GM18505 (cell line): Measurements from ENCODE around the gene EXOC4.

Source experiments
- ATAC-seq: cut with Tn5 transposase; IDR thresholded peaks from one replicate; pipeline ENCODE4 v1.9.1; 2021; ENCODE audit not compliant: unreplicated experiment
- POLR2A ChIP-seq: IDR thresholded peaks from 4 replicates; pipeline ENCODE4 v1.6.1; 2011; ENCODE audit warnings: borderline replicate concordance; ENCODE audit not compliant: insufficient read depth, insufficient read length; ENCODE audit errors: extremely low read depth

EXOC4 gene

DNA sequence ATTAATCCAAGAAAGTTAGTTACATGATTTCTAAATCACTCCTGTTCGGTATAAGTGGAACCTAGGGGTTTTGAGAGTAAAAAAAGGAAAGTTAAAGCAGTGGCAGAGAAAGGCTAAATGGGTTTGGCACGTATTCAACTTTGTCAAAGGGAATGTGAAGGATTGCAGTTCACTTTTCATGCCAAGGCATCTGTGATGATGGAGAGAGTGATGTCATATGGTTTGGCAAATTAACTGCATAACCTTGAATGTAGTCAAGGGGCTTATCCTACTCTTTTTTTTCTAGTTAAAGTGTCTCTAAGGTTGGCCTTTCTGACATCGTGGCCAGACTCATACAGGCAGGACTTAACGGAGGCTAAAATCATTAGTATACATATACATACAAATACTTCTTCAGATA is 277.8 kb downstream of the EXOC4 start:
- no peak for ATAC-seq
- no peak for TF ChIP-seq POLR2A

DNA sequence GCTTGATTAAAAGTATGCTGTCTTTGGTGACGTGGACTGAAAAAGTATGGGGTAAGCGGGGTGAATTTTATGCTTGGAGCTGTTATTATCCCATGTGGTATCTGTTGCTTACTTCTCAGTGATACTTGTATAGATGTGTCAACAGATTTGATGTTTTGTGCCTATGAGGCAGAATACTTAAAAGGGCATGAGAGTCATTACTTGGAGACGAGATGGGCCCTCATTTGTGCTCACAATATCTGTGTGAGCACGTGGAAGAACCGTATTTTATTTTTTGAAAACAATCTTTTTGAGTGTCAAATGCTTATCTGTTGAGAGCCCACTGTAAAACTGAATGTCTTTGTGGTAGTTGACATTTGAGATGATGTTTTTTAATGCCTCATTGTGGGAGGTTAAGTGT is 281.9 kb downstream of the EXOC4 start:
- no peak for ATAC-seq
- TF ChIP-seq POLR2A: no peak

DNA sequence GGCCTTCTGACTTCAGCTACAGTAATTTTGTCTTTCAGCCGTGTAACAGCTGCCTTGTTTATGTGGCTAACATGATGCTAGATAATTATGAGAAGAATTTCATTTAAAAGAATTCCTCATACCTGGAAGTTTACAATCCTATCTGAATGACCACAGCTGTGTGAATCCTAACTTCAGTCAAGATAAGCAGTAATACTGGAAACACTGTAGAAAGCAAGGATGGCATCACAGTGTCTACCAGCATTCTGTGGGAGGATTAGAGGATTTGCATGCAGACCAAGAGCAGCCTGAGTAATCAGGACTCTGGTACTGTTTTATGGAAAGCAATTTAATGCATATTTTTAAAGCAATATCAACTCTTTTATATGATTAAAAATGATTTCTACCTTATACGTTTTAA is 282.4 kb downstream of the EXOC4 start:
- no peak for ATAC-seq
- TF ChIP-seq POLR2A: no peak

DNA sequence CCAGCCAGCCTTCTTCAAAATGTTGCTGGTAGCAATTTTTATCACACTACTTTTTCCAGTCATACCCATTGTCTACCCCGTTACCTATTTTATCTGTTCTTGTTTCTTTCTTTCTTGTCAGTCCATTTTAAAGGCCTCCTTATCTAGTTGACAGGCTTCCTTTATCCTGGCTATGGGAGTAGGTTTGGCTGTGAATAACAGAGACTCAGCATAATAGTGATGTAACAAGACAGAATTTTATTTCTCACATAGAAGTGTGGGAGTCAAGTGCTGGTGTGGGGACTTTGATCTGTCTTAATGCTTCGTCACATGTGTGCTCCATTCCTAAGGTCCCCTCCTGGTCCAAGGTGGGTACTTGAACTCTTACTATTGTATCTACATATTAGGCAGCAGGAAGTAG is 283.6 kb downstream of the EXOC4 start:
- no peak for TF ChIP-seq POLR2A

DNA sequence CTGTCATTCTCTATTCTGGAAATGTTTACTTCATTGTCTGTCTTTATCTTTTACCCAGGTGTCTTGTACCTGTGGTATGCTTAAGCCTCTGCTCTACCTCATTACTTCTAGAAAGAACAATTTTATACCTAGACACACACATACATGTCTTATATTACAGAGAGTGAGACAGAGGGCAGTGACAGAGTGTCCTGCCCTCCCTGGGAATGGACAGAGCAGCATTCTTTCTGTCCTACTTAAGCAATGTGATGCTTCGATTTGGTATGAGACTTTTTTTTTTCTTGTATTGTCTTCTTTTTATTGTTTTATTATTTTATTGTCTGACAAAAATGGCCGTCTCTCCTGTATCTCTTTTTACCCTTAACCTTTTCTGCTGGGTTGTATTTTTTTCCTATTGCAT is 286.1 kb downstream of the EXOC4 start:
- ATAC-seq: no peak

More for the DNA sequence above, 283.6 kb downstream of the EXOC4 start:
- ATAC-seq: no peak

DNA sequence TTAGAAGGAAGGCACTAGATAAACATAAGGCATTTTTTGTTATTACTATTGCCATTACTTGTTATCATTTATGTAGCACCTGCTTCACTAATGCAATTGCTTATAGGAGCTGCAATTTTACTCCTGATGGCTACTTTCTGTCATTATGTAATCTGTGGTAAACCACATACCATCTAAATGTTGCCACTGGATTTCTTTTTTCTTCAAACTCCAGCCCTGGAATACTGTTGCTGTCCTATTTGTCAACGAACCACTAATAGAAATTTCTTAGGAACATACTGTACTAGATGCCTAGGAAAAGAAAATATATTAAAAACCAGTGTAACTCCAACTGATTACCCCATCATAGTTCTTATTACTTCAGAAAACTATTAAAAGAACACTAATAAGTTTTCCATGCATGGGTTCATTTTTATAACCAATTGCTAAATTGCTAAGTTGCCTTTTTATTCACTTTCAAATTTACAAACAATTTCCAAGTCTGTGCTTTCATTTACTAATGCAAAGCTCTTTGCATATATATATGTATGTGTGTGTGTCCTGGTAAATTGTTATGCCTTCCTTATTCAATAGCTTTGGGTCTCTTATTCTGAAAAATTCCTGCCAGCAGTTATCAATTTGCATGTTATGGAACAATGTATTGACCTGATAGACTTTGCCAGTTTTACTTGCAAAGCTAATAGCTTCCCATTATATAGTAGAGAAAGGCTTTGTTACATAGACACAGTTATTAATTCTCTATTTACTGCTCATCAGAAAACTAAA is 287.4 kb downstream of the EXOC4 start:
- no peak for ATAC-seq
- TF ChIP-seq POLR2A: no peak

More for the DNA sequence above, 286.1 kb downstream of the EXOC4 start:
- no peak for TF ChIP-seq POLR2A

DNA sequence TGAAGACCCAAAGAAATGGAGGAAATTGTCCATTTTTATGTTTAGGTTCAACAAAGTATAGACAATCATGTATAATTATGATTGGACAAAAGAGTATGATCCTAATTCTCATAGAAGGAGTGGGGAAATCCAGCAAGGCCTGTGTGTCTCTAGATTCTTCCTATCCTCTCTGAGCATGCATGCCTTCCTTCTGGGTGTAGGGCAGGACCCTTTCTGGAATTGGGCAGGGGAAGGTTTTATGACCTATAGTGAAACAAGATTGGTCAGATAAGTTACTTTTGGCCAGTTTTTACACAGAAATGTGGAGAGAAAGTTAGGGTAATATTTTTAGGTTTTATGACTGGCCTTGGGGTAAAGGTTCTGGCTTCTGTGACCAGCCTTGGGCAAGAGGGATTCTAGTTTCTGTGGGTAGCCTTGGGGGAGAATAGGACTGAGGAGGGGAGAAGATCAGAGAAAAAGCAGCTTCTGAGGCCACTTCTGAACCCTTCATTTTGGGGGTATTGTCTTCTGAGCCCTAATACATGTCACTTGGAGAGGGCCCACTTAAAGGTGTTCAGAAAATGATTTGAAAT is 289.4 kb downstream of the EXOC4 start:
- ATAC-seq: no peak
- no peak for TF ChIP-seq POLR2A

DNA sequence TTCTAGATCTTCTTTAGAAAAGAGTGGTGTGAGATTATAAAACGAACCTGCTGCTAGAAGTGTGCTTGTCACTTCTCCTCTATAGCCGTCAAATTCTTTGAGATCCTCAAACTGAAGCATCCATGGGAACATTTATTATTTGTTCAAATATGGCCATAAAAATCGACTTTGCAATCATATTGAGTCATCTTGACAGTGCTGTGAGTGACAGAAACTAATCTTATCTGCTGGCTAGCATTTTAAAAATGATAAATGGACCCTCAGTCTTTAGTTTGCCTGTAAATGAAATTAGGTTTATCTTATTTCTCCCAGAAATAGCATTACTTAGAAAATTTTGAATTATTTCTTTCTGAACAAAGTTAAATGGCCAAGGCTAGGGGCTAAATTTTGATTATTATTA is 290.8 kb downstream of the EXOC4 start:
- no peak for ATAC-seq
- no peak for TF ChIP-seq POLR2A

DNA sequence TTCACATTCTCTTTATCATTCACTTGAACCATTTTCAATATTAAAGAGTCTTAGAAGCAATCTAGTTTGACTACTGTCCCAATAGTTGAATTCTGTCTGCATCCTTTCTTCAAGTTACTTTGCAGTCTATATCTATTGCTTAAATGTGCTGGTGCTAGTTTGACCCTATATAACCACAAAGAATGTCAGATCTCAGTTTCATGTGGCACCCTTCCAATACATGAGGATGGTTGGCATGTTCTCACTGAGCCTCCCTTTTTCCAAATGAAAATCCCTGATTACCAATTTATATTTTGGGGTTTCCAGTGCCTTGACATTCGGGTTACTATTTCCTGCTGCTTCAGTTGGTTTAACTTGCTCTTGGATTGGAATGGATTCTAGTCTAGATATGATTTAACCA is 292.7 kb downstream of the EXOC4 start:
- TF ChIP-seq POLR2A: no peak
- ATAC-seq: no peak

DNA sequence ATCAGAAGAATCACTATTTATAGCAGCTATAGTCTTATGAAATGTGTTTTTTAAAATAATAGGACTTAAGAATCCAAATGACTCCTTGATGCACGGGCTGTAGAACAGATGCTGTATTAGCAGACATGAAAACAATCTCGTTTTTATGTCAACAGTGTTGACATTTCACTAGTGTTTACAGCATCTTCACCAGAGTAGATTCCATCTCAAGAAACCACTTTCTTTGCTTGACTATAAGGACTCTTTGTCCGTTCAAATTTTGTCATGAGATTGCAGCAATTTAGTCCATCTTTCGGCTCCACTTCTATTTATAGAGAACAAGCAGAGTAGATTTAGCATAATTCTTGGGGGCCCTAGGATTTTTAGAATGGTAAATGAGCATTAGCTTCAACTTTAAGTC is 295.1 kb downstream of the EXOC4 start:
- ATAC-seq: no peak
- TF ChIP-seq POLR2A: no peak

DNA sequence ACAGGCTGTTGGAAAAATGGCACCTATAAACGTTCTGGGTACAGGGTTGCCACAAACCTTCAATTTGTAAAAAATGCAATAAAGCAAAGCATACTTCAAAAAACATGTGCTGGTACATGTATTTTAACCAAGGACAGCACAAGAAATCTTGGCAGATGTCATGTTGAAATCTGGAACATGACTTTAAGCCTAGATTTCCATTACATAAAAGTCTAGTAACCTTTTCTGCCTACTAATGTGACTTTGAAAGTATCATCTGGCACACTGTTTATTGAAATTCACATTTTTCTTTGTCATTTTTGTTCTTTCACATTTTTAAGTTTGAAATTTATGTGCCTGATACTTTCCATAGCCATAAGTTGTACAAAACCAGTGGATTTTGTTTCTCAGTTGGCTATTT is 296.8 kb downstream of the EXOC4 start:
- TF ChIP-seq POLR2A: no peak
- no peak for ATAC-seq

DNA sequence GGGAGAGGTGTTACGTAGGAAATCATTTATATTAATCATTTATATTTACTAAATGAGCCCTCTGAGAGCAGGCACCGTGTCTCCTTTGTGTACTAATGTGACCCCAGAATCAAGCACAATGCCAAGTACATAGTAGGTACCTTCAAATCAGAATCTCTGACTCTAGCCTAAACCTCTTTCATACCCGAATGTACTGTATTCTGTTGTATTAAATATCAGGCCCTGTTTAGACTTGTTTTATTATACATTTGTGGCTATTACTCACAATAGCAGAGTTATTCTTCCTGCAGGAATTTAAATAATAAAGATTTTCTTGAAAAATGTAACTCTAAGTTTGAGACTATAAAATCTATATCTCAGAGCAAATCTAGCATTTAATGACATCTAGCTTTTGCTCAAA is 297.3 kb downstream of the EXOC4 start:
- TF ChIP-seq POLR2A: no peak
- no peak for ATAC-seq

DNA sequence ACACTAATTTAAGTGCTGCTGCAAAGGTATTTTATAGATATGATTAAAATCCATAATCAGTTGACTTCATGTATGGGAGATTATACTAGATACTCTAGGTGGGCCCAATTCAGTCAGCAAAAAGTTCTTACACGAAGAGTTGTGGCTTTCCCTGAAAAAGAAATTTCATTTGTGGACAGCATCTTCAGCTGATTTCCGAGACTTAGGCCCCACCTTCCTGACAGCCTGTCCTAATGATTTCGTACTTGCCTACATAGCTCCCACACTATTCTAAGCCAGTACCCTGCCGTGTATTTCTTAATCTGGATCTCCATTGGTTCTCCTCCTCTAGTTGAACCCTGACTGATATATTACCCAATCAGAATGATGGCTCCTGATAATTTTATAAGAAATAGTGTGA is 297.9 kb downstream of the EXOC4 start:
- no peak for ATAC-seq
- TF ChIP-seq POLR2A: no peak

DNA sequence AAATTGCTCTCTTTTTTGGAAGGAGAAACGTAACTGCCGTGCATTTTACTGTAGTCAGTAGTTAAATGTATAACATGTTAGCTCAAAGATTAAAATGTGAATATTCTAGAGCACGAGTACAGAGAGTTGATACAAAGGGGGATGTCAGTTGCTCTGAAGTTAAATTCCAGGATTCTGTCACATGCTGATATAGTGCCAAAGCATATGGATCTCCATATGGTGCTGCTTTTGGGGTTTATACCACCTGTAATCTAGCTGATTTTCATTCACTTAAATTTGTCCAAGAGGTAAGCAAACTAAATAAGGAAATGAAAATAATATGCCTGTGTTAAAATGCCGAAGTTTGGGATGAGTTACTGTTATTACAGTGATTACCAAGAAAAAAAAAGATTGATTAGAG is 298.6 kb downstream of the EXOC4 start:
- no peak for ATAC-seq
- no peak for TF ChIP-seq POLR2A
